HFF-Myc (cell line): ENCODE data around the gene FAR2.
"Not testable (repeated sequence)": the region's sequence is repeated elsewhere in the genome, so short reads cannot be mapped to it uniquely, and the experiment has no call there.

Source experiments
- DNase-seq: peaks from one replicate; pipeline ENCODE4 v3.0.0-alpha.2; 2011; ENCODE audit warnings: low read depth; ENCODE audit errors: extremely low read depth
- H3K4me3 ChIP-seq: replicated peaks from 2 replicates; pipeline ENCODE4 v1.5.1; 2011; ENCODE audit warnings: low read depth, mild to moderate bottlenecking, control low read depth, low read length
- CTCF ChIP-seq: IDR thresholded peaks from 2 replicates; pipeline ENCODE4 v1.5.1; 2012; ENCODE audit warnings: mild to moderate bottlenecking, low read depth, low read length, control low read depth; ENCODE audit errors: missing control alignments

Gene FAR2

GRCh38 chr12:29116414-29116813, 32.7 kb upstream of the FAR2 start:
- no peak for TF ChIP-seq CTCF
- H3K4me3 ChIP-seq = no peak overlapping the region
- no peak for DNase-seq

- no peak overlapping the region for H3K4me3 ChIP-seq
- TF ChIP-seq CTCF = no peak
- peak; percentile 81 for DNase-seq
These were observed 17.5 kb upstream of the FAR2 start for GRCh38 chr12:29131539-29131938.

DNA sequence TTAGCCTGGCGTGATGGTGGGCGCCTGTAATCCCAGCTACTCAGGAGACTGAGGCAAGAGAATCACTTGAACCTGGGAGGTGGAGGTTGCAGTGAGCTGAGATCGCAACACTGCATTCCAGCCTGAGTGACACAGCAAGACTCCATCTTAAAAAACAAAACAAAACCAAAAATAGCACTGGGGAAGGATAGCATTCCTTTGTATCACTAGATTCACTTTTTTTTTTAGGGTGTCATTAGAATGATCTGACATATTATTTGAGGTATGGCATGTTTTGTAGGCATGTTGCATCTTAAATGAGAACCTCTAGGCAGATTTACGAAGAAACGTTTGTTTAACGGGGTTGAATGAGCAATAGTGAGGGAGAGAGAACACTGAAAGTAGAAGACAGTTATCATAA, 16.8 kb upstream of the FAR2 start:
- no peak for DNase-seq
- no peak for TF ChIP-seq CTCF
- H3K4me3 ChIP-seq = no peak overlapping the region

- no peak for TF ChIP-seq CTCF
- DNase-seq = no peak
- H3K4me3 ChIP-seq = no peak overlapping the region
These were observed 15.9 kb upstream of the FAR2 start for GRCh38 chr12:29133181-29133580.

GRCh38 chr12:29133680-29134079, 15.4 kb upstream of the FAR2 start:
- TF ChIP-seq CTCF = no peak
- DNase-seq = no peak
- no peak overlapping the region for H3K4me3 ChIP-seq

DNA sequence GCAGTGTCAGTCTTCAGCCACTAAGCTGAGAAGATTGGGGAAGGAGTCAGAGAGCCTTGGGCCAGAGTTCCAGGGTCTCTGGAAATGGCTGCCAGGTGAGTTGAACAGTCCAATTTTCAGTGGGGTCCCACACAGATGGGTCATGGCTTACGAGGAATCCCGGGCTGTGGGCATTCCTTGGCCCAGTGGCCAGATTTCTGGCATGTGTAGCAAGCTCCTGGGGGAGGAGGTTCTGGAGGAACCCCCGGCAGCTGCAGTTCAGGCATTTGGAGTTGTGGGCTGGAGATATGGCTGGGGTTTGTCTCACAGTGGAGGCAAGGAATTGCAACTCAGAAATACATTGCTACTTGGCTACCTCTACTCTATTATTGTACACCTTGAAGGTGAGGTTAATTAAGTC, 10.8 kb upstream of the FAR2 start:
- H3K4me3 ChIP-seq, DNase-seq: not testable (repeated sequence)

DNA sequence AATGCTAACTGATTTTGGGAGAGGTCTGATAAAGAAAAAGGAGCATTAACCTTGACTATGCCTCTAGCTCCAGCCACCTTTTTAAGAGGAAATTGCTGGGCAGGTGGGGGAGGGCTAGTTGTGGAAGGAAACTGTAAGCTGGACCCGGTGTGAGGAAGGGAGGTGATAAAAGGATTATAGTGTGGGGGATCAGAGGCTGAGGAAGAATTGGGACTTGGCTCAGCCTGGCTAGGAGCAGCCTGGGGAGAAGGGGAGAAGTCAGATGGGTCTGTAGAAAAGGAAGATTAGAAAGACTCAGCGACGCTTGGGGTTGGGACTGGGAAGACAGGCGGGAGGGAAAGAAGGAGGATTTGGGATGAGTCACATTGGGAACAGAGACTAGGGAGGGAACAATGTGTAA, 10.2 kb upstream of the FAR2 start:
- not testable (repeated sequence) for DNase-seq, H3K4me3 ChIP-seq

DNA sequence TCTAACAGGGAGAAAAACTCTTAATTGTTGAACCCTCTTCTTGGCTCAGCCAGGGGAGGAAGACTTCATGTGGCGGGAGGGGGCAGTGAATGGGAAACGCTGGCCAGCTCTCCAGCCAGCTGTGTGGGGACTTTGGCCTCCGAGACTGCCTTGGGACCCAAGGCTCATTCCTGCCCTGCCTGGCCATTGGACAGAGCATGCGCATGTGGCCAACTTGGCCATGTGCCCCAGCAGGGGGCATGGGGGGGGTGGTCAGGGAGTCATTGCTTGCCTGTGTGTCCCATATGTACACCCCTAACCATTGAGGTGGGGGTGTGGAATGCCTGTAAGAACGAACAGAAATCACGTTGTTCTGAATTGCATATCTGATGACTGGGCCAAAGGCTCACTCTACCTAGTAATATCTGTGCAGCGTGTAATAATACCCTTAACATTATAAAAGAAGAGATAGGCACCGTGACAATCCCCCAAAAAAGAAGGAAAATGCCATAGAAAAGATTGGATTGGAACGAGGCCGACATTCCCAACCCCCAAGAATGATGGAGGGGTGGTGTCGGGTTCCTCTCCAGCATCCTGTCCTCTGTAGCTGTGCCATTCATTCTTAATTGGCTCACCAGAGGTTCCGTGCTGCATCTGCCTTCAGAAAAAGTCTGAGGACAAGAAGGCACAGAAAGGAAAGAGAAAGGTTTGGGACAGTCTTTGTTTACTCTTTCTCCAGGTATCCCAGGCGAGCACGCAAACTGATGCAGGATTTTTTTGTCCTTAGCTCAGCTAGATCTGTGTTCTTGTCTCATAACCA, 3.5 kb upstream of the FAR2 start:
- no peak overlapping the region for H3K4me3 ChIP-seq
- no peak for DNase-seq
- TF ChIP-seq CTCF = no peak
